HG03565 (cell line): ENCODE results near the gene PCBD2.
A peak's percentile ranks its signal among the peaks of the same experiment; 100 is the strongest.
"Not testable (repeated sequence)": the region's sequence is repeated elsewhere in the genome, so short reads cannot be mapped to it uniquely, and the experiment has no call there.

Experiments used
- ATAC-seq: cut with Tn5 transposase; IDR thresholded peaks from one replicate; pipeline ENCODE4 v1.9.1; 2021; ENCODE audit warnings: mild to moderate bottlenecking, moderate library complexity; ENCODE audit not compliant: unreplicated experiment

The PCBD2 gene

DNA sequence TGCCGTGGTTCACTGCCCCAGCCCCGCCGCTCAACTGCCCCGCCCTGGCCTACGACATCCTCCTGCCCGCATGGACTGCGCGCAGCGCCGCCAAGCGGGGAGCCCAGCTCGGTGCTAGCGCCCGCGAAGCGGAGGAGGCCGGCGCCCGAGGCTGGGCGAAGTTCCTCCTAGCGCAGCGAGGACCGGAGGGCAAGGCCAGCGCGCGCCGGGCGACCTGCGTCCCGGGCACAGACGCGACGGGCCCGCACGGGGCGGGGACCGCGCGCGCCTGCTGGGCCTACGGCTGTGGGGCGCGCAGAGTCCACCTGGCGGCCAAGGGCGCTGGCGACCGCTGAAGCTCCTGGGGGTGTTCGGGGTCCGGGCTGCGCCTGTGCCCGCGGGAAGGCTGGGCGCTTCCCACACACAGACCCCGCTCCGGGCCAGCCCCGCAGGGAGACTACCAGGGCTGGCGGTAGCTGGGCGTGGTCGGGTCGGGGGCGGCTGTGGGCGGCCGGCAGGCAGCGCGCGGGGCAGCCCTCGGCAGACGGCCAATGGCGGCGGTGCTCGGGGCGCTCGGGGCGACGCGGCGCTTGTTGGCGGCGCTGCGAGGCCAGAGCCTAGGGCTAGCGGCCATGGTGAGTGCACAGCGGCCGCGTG is at the start of gene PCBD2:
Gene PCBD2 (plus strand): TSS at position 522 of the 636 bp plus-strand sequence. CDS start 9 bp downstream, at position 531.
- ATAC-seq, result peak; percentile 81

DNA sequence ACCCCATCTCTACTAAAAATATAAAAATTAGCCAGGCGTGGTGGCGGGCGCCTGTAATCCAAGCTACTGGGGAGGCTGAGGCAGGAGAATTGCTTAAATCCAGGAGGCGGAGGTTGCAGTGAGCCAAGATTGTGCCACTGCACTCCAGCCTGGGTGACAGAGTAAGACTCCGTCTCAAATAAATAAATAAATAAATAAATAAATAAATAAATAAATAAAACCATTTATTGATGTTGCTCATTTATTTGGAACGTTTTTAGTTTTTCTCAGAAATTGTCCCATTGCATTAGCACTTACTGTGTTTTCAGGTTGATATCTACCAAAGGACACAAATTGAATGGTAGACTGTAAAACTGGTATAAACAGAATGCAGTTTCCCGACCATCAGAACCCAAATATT is 48.5 kb upstream of the PCBD2 start:
- ATAC-seq, result not testable (repeated sequence)

DNA sequence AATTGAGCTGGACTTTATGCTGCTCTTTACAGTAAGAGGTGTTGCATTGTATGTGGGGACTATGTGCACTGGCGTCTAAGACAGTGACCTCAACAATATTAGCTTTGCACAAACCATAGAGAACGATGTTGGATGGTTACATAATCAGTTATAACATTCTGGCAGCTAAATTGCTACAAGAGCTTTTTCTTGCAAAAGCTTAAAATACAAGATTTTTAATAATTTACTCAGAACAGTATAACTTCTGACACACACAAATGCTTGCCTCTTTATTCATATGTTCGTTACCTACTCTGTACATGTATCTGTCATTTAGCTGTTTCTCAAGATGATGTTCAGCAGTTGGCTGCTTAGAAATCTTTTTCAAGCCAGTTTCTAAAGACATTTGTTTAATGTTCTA is 47.5 kb upstream of the PCBD2 start:
- ATAC-seq, result no peak

DNA sequence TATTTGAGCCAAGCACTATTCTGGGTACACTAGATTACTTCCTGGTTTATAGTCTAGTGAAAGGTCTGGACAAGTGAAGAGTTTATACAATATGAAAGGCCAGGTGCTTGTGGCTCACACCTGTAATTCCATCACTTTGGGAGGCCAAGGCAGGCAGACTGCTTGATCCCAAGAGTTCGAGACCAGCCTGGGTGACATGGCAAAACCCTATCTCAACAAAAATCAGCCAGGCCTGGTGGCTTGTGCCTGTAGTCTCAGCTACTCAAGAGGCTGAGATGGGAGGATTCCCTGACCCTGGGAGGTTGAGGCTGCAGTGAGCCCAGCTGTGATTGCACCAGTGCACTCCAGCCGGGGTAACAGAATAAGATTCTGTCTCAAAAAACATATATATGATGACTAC is 40.2 kb upstream of the PCBD2 start:
- ATAC-seq, result no peak

DNA sequence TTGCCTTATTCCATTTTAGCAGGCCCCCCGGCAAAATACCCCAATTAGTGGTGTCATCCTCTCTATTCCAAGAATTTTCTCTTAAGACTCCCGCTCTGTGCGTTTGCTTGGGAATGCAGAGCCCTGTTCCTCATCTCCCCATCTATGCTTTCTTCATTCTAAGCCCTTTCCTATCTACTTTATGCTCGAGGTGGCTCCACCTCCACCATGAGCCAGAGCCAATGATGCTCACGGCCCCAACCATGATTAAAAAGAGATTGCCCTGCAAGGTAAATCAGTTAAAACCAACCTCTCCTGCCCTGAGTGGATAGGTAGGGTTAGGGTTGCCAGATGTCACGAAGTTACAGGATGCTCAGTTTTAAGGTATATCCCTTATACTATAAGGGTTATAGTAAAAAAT is 31.4 kb upstream of the PCBD2 start:
- ATAC-seq, result no peak

DNA sequence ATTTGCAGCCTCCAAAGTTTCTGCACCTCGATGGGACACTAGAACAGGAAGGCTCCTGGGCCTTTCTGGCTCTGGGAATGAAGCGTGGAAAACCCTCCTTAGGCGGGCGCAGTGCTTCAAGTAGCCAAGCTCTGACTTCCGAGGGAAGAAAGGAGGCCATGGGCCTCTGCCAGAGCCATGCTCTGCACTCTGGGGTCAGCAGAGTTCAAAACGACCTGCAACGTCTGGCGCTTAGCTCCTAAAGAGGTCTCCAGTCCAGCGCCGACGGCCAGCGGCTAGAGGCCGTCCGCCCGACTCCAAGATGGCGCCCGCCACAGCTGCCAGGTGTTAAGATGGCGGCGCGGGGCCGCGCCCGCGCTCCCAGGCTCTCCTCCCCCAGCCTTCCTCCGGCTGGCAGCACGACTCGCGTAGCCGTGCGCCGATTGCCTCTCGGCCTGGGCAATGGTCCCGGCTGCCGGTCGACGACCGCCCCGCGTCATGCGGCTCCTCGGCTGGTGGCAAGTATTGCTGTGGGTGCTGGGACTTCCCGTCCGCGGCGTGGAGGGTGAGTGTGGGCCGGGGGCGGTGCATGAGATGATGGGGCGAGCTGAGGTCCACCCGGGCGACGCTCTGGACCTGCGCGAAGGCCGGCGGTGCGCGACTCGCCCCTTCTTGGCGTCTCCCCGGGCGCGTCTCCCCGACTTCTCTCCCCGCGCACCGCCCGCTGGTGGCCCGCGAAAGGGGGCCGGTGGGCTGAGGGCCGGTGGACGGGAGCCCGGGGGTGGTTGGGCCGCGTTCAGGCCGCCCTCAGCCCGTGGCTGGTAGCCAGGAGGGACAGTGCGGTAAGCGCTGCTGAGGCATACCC is 30.7 kb upstream of the PCBD2 start, which contains the start of gene TXNDC15:
Gene TXNDC15 (plus strand): TSS at position 385 of the 844 bp plus-strand sequence. CDS start 57 bp downstream, at position 442.
- peak; percentile 77 for ATAC-seq

DNA sequence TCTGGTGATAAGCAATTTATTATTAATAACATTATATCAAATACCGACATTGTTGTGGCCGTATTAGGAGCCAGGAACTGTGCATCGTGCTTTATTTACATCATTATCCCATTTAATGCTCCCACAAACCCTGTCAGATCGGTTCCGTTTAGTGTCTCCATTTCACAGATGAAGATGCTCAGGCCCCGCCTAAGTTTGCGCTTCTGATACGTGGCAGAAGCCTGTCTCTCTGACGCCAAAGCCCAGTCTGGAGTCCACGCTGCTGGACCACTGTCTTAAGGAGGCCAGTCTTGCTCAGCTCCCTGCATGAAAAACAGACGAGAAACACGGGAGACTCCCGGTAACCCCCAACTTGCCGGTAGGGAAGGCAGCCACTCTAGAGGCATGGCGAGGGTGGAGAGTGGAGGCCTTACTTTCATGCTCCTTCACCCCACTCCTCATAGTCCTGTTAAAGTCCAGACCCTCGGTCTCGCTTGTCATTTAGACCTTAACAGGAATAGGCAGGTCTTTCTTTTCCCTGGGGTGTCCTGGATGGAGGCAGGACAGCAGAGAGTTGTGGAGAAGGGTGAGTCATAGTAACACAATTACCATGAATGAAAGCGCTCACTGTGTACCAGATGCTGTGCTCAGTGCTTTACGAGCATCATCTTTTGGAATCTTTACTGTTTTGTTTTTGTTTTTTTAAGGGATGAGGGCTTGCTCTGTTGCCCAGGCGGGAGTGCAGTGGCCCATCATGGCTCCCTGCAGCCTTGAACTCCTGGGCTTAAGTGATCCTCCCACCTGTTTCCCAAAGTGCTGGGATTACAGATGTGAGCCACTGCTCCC is 29.9 kb upstream of the PCBD2 start:
- ATAC-seq, result peak; percentile 7

DNA sequence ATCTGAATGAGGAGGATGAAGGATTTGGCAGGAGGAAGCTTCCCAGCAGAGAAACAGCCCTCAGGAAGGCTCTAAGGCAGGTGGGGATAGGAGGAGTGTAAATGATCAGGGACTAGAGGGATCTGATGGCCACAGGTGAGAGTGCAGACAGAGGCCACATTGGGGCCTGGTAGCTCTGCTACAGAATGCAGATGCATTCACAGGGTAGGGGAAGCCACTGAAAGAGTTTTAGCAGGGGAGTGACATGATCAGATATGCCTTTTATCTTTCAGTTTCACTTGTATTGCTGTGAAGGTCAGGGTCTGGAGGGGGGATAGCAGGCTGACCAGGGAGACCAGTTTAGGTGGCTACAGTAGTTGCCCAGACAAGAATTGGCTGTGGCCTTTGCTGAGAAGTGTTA is 27.8 kb upstream of the PCBD2 start:
- ATAC-seq, result peak; percentile 34

DNA sequence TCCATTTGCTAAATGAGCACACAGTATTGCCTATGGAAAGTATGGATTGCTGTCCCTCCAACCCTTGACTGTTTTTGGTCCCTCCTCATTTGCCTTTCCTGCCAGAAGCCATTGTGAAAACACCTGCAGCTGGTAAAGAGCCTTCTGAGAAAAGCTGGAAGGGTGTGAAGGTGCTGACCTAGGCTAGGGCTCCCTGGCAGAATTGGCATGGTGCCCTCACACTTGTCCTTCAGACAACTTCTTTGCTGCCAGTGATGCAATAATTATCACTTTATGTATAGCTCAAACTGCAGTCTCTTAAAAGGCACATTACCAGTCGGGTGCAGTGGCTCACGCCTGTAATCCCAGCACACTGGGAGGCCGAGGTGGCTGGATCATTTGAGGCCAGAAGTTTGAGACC is 26.5 kb upstream of the PCBD2 start:
- no peak for ATAC-seq

DNA sequence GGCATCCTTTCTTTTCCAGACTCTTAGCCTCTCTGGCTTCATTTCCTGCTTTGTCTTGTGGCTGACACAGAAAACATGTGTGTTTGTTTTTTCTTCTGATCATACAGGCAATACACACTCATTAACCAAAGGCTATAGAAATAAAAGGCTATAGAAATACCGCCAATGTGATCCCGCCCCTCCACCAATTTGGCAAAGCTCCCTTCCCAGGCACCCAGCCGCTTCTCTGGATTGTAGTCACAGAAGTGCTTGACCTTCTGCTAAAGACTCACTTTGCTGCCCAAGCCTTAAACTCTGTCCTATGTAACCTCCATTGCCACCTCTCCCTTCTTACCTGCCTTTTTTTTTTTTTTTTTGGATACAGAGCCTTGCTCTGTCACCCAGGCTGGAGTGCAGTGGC is 25.5 kb upstream of the PCBD2 start:
- ATAC-seq, result no peak

DNA sequence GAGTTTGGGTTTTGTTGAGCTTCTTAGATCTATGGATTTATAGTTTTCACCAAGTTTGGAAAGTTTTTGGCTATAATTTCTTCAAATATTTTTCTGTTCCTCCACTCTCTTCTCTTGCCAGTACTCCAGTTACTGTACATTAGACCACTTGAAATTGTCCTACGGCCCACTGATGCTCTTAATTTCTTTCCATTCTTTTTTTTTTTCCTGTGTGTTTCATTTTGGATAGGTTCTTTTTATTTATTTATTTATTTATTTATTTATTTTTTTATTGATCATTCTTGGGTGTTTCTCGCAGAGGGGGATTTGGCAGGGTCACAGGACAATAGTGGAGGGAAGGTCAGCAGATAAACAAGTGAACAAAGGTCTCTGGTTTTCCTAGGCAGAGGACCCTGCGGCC is 24.0 kb upstream of the PCBD2 start:
- ATAC-seq, result not testable (repeated sequence)

DNA sequence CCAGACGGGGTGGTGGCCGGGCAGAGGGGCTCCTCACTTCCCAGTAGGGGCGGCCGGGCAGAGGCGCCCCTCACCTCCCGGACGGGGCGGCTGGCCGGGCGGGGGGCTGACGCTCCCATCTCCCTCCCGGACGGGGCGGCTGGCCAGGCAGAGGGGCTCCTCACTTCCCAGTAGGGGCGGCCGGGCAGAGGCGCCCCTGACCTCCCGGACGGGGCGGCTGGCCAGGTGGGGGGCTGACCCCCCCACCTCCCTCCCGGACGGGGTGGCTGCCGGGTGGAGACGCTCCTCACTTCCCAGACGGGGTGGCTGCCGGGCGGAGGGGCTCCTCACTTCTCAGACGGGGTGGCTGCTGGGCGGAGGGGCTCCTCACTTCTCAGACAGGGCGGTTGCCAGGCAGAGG is 23.2 kb upstream of the PCBD2 start:
- not testable (repeated sequence) for ATAC-seq

DNA sequence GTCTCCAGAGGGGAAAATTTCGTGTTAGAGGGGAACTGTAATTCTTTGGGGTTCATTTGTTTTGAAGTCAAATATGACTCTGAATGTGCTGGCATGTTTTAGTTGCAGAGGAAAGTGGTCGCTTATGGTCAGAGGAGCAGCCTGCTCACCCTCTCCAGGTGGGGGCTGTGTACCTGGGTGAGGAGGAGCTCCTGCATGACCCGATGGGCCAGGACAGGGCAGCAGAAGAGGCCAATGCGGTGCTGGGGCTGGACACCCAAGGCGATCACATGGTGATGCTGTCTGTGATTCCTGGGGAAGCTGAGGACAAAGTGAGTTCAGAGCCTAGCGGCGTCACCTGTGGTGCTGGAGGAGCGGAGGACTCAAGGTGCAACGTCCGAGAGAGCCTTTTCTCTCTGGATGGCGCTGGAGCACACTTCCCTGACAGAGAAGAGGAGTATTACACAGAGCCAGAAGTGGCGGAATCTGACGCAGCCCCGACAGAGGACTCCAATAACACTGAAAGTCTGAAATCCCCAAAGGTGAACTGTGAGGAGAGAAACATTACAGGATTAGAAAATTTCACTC is 17.3 kb upstream of the PCBD2 start:
- no peak for ATAC-seq

DNA sequence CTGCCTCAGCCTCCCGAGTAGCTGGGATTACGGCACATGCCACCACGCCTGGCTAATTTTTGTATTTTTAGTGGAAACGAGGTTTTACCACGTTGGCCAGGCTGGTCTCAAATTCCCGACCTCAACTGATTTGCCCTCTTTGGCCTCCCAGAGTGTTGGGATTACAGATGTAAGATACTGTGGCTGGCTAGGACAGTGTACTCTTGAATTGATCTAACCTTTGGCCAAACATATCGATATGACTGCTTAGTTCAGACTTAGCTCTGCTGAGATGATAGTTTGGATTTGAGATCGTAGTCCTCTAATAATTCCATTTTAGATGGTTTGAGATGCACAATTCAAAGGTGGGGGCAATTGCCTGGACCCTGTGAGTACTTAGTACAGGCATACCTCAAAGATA is 15.6 kb upstream of the PCBD2 start:
- ATAC-seq, result no peak

DNA sequence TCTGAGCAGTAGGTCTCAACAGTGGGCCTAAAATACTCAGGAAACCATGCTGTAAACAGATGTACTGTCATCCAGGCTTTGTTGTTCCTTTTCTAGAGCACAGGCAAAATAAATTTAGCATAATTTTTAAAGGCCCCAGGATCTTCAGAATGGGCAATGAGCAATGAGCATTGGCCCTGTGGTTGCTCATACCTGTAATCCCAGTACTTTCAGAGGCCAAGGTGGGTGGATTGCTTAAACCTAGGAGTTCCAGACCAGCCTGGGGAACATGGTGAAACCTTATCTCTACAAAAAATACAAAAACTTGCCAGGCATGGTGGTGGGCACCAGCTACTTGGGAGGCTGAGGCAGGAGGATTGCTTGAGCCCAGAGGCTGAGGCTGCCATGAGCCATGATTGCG is 13.5 kb upstream of the PCBD2 start:
- ATAC-seq, result no peak

DNA sequence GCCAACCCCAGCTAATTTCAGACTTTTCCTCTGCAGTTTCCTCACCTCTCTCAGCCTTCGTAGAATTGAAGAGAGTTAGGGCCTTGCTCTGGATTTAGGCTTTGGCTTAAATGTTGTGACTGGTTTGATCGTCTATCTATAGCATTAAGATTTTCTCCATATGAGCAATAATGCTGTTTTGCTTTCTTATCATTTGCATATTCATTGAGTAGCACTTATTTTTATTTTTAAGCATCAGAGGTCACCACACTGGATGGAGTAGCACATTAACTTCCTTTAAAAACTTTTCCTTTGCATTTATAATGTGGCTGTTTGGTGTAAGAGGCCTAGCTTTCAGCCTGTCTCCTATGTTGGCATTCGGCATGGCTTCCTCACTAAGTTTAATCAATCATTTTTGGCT is 12.6 kb upstream of the PCBD2 start:
- ATAC-seq, result no peak

DNA sequence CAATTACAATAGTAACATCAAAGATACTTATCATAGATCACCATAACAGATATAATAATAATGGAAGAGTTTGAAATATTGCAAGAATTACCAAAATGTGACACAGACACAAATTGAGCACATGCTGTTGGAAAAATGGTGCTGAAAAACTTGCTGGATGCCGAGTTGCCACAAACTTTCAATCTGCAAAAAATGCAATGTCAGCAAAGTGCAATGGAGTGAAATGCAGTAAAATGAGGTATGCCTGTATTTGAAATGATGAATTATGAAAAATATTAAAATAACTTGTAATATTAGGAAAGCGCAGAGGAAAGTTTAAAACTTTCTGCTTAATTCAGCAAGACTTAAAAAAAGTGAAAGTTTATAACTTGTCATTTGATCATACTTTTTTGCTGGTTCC is 12.0 kb upstream of the PCBD2 start:
- ATAC-seq, result no peak

DNA sequence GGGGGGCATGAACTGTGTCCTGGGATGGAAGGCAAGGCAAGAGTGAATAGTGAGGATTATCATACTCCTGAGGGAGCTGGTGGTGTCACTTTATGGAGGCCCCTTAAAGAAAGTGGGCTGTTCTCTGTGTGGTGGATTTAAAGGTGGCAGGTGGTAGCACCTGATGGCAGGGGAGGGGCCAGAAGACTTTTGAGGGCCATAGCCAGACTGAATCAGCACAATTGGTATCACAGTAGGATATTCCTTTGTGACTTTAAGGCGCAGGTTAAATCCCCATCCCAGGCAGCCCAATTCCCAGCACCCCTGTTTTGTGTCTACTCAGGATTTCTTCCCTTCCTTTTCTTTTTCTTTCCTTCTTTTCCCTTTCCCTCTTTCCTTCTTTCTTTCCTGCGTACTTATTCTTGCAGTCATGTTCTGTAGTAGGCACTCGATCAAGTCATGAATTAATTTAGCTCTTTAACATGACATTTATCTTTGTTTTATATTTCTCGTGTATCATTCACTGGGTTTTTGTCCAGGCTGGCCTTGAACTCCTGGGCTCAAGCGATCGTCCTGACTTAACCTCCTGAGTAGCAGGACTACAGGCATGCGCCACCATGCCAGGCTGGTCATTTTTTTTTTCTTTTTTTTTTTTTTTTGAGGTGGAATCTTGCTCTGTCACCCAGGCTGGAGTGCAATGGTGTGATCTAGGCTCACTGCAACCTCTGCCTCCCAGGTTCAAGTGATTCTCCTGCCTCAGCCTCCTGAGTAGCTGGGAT is 11.0 kb upstream of the PCBD2 start:
- ATAC-seq, result no peak

DNA sequence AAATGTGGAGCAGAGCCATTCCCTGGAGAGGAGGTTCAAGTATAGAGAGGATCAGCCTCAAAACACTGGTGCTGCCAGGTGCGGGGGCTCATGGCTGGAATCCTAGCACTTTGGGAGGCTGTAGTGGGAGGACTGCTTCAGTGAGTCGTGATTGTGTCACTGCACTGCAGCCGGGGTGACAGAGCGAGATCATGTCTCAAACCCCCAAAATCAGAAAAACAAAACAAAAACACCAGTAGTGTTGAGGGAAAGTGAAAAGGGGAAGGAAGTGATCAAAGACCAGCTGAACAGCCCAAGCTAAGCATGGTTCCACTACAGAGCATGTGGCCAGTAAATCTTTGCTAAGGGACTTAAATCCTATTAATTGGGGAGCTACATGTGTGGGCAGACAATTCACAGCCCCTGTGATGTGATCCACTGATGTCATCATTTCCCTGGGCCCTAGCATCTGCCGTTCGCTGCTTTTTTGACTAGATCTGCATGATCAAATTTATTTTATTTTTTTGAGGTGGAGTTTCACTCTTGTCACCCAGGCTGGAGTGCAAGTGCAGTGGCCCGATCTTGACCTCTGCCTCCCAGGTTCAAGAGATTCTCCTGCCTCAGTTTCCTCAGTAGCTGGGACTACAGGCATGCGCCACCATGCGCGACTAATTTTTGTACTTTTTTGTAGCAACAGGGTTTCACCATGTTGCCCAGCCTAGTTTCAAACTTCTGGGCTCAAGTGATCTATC is 2.7 kb upstream of the PCBD2 start:
- no peak for ATAC-seq
